NK-92 (cell line): Measurements from ENCODE around the gene PNRC2.
"Not testable (repeated sequence)": the region's sequence is repeated elsewhere in the genome, so short reads cannot be mapped to it uniquely, and the experiment has no call there.

Source experiments
- DNase-seq: peaks from one replicate; lab custom pipeline; 2025; ENCODE audit not compliant: unreplicated experiment; lab: John Stamatoyannopoulos, UW

PNRC2 gene

DNA sequence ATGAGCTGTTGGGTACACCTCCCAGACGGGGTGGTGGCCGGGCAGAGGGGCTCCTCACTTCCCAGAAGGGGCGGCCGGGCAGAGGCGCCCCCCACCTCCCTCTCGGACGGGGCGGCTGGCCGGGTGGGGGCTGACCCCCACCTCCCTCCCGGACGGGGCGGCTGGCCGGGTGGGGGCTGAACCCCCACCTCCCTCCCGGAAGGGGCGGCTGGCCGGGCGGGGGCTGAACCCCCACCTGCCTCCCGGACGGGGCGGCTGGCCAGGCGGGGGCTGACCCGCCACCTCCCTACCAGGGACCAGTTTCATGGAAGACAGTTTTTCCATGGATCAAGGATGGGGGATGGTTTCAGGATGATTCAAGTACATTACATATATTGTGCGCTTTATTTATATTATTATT, 27.4 kb downstream of the PNRC2 start:
- not testable (repeated sequence) for DNase-seq

DNA sequence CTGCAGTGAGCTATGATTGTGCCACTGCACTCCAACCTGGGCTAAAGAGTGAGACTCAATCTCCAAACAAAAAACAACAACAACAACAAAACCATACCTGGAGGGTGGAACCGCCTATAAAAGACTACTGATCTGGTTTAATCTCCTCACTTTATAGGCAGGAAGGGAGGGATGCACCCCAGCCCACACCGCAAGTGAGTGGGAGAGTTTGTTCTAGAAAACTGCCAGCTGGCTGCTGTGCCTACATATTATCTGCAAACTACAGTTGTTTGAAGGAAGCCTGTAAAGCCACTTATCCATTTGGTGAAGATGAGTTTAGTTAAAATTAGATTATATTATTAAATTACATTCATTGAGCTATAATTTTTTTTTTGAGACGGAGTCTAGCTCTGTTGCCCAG, 29.6 kb downstream of the PNRC2 start:
- DNase-seq: no peak

- not testable (repeated sequence) for DNase-seq
Observed at GRCh38 chr1:23992011-23992410, 32.4 kb downstream of the PNRC2 start.

GRCh38 chr1:23995431-23995837, 35.8 kb downstream of the PNRC2 start:
- no peak for DNase-seq

DNA sequence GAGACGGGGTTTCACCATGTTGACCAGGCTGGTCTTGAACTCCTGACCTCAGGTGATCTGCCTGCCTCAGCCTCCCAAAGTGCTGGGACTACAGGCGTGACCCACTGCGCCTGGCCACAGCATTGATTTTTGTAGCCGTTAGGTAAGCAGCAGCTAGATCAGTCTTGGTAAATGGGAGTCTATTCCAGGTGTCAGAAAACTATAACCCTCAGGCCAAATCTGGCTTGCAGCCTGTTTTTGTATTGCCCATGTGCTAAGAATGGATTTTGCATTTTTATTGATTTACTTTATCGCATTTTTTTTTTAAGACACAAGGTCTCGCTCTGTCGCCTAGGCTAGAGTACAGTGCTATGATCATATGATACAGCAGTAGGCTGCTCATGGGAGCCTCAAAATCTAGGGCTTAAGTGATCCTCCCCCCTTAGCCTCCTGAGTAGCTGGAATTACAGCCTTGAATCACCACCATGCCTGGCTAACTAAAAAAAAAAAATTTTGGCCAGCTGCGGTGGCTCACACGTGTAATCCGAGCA, 37.1 kb downstream of the PNRC2 start:
- no peak for DNase-seq

DNA sequence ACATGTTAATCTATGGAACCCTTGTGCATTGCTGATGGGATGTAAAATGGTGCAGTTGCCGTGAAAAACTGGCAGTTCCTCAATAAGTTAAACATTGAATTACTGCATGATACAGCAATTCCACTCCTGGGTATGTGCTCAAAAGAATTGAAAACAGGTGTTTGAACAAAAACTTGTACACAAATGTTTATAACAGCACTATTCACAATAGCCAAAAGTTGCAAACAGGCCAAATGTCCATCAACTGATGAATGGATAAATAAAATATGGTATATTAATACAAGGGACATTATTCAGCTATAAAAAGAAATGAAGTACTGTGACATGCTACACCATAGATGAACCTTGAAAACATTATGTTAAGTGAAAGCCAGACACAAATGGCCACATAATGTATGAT, 38.2 kb downstream of the PNRC2 start:
- no peak for DNase-seq

DNA sequence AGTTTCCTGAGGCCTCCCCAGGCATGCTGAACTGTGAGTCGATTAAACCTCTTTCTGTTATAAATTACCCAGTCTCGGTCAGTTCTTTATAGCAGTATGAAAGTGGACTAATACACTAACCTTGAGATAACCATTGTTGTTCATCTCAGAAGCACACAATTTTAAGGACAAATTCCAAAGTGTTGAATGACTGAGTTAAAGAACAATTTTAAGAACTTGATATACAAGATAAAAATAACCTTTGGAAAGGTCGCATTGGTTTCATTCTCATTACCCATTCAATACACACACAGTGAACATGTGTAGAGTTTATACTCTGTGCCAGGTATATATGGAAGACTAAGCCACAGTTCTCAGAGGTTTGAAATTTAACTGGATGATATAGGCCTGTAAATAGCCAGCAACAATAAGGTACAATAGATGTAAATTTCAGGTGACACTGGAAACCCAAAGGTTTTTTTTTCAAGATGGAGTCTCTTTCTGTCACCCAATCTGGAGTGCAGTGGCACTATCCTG, 39.6 kb downstream of the PNRC2 start:
- DNase-seq: no peak

DNA sequence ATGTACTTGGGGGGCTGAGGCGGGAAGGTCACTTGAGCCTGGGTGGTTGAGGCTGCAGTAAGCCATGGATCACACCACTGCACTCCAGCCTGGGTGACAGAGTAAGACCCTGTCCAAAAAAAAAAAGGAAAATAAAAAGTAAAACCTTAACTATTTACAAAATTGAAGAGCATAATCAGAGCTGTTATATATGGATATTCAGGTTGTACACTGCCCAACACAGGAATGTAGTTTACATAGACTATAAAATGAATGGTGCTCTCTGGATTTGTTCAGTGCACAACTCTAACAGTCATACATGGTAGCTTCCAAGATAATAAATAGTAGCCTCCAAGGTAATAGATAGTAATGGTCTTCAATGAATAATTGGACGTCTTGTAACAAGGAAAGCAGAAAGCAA, 43.1 kb downstream of the PNRC2 start:
- DNase-seq: no peak

- DNase-seq: no peak
Observed at GRCh38 chr1:24003331-24003972, 43.8 kb downstream of the PNRC2 start.

GRCh38 chr1:24004132-24004531, 44.5 kb downstream of the PNRC2 start:
- no peak for DNase-seq

DNA sequence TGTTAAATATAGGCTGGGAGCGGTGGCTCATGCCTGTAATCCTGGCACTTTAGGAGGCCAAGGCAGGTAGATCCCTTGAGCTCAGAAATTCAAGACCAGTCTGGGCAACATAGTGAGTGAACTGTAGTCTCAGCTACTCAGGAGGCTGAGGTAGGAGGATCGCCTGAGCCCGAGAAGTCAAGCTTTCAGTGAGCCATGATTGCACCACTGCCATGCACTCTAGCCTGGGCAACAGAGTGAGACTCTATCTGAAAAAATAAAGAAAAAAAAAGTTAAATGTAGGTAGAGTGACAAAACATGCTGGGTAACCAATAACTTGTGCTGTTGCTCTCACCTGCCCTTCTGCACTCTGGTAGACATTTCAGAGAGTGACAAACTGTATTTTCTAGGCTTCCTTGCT, 45.5 kb downstream of the PNRC2 start:
- no peak for DNase-seq

DNA sequence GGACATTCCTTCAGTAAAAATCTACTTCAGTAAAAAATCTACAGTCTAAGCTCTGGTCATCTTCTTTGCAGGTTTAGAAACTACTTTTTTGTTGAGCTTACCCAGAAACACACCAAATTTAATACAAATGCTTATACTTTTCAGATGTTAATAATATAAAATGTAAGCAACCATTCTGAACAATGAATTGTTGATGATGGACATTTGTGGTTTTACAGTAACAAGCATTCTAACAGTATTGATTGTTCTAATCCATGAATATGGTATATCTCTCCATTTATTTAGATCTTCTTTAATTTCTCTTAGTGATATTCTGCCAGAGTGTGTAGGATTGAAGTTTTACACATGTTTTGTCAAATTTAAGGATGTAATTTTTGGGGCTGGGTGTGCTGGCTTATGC, 47.5 kb downstream of the PNRC2 start:
- DNase-seq: no peak

DNA sequence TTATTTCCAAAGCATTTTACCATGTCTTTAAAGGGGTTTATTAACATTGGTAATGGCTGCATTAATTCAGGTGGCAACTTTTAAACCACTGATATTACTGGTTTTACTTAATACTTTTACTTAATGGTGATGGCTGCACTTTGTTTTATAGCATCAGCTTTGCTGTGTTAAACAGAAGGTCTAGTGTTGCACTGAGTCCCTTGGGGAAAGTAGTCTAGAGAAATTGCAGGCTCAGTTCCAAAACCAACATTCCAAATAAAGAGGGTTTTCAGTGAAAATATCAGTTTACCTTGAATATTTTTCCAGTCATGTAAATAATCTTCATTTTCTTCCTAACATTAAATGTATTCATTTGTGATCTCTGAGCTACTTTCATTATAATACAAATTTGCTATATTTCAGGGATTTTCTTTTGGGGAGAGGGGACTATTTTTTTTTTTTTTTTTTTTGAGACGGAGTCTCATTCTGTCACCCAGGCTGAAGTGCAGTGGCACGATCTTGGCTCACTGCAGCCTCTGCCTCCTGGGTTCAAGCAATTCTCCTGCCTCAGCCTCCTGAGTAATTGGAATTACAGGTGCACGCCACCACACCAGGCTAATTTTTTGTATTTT, 49.1 kb downstream of the PNRC2 start:
- not testable (repeated sequence) for DNase-seq

DNA sequence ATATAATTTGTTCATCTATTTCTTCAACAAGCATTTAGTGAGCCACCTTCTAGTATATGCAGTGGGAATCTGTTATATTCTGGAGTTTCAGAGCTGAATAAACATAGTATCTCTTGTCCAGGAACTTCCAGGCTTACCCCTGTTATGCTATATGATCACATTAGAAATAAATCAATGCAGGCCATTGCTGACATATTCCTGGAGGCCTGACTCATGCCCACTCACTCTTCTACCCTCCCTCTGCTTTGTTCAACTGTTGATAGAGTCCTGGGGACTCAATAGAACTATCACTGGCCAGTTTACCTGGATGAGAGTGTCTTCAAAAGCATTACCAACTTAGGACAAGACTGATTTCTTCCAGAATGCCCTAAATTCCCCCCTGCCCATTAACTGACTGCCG, 49.8 kb downstream of the PNRC2 start:
- DNase-seq: no peak

DNA sequence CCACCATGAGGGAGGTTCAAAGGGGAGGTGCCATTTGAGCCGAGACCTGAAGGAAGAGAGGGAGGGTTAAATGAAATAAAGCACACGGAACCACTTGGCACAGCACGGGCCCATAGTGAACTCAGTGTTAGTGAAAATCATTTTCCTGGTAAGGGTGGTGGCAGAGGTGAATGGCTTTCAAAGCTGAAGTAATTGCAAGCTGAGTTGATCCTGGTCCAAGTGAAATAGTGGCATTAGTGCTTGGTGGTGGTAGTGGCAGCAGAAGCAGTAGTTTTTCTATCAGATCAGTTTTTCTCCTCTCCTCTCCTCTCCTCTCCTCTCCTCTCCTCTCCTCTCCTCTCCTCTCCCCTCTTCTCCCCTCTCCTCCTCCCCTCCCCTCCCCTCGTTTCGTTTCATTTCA, 51.0 kb downstream of the PNRC2 start:
- no peak for DNase-seq

DNA sequence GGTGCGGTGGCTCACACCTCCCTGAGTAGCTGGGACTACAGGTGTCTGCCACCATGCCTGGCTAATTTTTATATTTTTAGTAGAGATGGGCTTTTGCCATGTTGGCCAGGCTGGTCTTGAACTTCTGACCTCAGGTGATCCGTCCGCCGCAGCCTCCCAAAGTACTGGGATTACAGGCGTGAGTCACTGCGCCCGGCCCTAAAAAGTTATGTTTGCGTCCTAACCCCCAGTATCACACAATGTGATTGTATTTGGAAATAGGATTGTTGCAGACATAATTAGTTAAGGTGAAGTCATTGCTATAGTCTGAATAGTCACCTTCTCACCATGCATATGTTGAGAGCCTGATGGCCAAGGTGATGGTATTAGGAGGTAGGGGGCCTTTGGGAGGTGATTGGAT, 53.2 kb downstream of the PNRC2 start:
- not testable (repeated sequence) for DNase-seq
